Fibroblast of skin of abdomen (primary cell): ENCODE measurements around the gene GNG2. TPM values are rescaled to one million over a fixed set of nuclear protein-coding genes. Genes with fewer than 3 reads are reported as not detected.

Experiments used
- DNase-seq: peaks from one replicate; pipeline ENCODE4 v3.0.0-alpha.2; 2013
- polyA plus RNA-seq, 2 experiments: library from polyadenylated mRNA; unstranded; fragments of 120-200 nt; gene quantifications; one replicate each; pipeline ENCODE4 v1.2.1, GENCODE V29; 2013; ENCODE audit not compliant: insufficient read length in 2 of 2

Gene GNG2
- polyA plus RNA-seq (2013, experiment 1 of 2; ENCODE audit: insufficient read length), result 20.5 TPM
- 19.6 TPM for polyA plus RNA-seq (2013, experiment 2 of 2; ENCODE audit: insufficient read length)

DNA sequence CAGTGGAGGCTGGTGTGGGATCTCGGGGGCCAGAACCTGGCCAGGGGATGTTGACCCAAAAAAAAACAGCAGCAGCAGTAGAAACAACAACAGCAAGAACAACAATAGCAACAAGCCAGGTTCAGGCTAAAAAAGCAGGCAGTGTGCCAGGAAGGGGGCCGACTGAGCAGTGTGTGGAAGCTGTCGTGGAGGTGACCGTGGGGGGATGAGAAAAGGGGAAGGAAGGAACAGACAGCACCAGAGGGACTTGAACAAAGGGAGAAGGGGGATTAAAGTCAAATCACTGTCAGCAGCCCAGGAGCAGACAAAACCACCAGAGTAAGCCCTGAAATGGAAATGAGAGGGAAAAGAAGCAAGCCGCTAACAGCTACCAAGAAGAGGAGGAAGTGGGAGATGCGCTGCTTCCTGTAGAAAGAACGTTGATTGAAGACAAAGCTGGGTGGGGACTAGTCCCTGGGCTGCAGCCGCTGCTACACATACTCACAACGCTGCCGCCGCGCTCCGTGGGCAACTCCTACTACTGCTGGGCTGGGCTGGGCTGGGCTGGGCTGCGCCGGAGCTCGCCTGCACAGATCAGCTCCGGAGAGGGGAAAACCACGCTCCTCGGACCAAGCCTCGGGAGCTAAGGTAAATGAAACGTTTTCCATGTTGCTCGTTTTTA lies at the start of gene GNG2:
Gene GNG2, plus strand, starts transcription at position 449 of the 661 bp plus-strand sequence. CDS start 90,067 bp downstream, outside the sequence.
- DNase-seq, result peak; percentile 82

DNA sequence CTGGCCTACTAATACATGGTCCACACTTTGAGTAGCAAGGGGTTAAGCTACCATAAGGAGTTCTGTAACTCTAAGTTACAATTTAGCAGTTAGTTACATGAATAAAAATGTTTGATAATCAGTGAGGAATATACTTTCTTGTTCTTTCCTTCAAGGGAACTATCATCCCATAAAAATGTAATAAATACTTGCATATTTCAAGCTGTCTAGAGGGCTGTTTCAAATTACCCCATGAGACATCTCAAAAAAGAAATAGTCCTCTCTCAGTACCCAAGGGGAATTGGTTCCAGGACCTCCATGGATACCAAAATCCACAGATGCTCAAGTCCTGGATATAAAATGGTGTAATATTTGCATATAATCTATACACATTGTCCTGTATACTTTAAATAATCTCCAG lies 48.7 kb upstream of the GNG2 start:
- no peak for DNase-seq

DNA sequence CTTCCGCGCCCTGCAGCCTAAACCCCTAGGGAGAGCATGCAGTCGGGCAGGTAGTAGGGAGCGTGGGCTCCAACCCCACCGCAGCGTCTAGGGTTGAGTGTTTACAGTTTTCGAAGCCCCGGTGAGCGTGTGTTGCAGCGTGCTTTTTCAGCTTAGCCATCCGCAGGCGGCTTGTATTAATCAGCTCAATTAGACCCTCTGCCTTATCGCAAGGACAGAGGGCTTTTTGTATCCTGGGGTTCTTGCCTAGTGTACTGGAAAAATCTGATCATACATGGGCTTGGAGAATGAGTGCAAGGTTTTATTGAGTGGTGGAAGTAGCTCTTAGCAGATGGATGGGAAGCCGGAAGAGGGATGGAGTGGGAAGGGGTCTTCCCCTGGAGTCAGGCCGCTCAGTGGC lies 44.4 kb upstream of the GNG2 start:
- DNase-seq, result no peak

DNA sequence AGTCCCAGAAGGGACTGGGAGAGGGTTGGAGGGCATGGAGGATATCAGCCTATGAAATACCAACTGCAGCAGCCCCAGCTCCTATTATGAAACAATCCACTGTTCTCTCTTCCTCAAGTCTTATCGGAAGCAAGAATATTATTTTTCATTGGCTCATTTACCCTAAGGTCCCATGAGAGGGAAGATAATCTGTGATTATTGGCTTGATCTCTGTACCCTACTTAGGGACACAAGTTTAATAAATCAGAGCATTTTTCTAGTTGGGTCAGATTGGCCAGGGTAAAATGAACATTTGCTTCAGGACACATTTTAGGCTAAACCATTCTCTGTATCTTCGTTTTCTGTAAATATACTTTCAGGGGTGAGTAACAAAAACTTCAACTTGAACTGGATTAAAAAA lies 43.1 kb upstream of the GNG2 start:
- no peak for DNase-seq

DNA sequence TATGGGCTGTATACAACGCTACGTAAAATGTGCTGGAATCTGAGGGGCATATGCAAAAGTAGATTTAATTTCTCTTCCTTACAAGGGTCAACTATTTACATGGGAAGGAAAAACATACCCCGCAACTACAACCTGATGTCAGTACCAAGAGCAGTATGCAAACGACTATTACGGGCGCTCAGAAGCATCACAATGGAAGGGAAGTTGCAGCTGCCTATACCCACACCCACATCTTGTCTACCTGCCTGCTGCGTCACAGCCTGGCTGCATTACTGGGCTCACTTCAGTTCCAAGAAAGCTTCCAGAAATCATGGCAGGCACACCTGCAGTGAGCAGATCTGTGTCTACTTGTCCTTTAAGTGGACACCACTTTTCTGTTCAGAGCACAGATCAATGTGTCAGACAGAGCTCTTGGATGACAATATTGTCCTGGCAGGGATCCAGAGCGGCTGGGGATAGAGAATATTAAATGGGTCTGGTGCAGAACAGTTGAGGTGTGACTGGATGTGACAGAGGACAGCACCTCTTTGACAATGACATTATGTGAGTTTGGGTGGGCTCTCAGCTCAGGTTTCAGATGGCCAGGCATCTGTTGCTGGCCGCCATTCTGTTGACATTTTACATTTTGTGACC lies 41.5 kb upstream of the GNG2 start:
- DNase-seq, result no peak

DNA sequence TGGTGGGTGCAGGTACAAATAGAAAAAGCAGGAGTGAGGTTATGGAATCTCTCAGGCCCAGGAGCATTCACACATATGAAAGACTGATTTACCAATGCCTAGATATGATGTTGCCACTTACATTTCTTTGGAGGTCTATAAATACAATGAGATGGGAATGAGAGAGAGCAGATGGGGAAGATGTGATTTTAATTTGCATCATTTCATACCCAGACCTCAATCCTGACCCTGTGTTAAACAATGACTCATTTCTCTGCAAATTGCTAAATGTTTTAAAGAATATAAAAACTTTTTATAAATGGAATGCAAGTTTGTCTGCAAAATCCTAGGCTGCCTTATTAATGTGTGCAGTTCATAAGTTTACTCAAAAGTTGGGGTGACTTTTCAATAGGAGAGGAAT lies 38.6 kb upstream of the GNG2 start:
- peak; percentile 53 for DNase-seq

DNA sequence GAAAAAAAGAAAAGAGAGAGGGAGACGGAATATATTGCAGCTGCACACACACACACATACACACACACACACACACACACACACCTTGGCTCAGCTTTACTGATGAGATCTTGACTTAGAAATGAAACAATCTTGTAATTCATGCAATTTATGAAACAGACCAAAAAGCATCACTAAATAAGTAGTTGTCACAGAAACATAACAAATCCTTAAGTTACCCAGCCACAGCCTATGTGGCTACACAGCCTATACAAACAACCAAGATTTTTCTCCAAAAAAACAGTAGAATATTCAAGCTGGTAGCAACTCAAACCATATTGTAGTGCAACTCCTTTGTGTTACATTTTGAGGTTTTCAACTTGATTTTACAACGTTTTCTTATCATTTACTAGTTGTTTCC lies 37.9 kb upstream of the GNG2 start:
- no peak for DNase-seq

DNA sequence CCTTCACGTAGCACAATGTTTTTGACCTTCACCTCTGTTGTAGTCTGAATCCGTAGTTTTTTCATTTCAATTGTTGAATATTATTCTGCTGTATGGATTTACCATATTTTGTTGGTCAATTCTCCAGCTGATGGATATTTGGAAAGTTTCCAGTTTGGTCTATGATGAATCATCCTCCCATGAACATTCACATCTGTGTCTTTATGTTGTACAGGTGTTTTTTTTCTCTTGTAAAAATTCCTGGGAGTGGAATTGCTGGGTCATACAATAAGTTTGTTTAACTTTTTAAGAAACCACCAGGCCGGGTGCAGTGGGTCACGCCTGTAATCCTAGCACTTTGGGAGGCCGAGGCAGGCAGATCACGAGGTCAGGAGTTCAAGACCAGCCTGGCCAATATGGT lies 36.7 kb upstream of the GNG2 start:
- DNase-seq, result peak; percentile 22

DNA sequence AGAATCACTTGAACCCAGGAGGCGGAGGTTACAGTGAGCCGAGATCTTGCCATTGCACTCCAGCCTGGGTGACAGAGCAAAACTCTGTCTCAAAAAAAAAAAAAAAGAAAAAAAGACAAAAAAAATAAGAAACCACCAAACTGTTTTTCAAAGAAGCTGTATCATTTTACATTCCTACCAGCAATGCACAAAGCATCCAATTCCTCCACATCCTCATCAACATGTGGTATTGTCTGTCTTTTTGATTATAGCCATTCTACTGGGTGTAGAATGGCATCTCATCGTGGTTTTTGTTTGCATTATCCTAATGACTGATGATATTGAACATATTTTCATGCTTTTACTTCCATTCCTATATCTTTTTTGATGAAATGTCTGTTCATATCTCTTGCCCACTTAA lies 36.2 kb upstream of the GNG2 start:
- DNase-seq, result peak; percentile 28

DNA sequence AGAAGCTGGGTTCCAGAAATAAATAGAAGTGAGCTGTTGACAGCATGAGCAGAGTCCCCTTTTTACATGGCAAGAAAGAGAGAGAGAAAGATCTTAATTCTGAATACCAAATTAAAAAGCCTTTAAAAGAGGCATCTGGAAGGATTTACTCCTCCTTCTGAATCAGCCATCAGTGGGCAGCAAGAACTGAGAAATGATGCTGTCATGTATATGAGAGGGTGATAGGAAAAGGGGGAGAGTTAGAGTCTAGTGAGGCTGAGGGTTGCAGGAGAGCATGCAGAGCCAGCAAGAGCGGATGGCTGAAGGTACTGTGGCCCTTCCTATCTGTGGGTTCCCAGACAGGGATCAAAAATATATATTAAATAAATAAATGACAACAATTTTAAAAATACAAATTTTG lies 34.5 kb upstream of the GNG2 start:
- no peak for DNase-seq

DNA sequence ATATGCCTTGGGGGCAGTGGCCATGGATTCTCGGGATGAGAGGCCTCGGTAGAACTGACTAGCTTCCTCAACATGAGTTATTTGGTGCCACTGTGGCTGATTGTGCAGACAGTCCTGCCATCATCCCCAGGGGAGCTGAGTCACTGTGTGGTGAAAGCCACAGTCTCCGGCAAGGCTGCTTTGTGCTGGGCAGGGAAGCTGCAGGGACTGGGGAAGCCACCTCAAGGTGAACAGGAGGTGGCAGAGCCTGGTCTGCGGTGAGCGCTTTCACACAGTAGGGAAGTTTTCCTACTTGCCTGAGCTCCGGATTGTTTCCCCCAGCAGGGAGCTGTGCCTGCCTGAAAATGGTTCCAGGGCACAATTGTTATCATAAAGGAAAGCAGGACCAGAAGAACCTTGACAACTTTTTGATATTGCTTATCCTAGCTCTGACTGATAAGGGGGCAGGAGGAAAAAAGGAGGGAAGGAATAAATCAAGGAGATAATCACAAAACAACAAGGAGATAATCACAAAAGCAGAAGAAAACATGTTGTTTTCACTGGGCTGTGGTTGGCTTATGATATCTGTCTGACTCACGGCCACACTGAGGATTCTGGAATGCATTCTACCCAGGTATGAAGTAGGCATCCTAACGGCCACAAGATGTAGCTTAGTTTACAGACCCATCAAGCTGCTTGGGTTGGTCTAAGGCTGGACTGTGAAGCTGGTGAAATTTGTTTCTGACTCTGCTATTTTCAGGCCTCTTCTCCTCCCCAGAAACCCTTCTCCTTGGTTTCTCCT lies 32.2 kb upstream of the GNG2 start:
- peak; percentile 69 for DNase-seq

DNA sequence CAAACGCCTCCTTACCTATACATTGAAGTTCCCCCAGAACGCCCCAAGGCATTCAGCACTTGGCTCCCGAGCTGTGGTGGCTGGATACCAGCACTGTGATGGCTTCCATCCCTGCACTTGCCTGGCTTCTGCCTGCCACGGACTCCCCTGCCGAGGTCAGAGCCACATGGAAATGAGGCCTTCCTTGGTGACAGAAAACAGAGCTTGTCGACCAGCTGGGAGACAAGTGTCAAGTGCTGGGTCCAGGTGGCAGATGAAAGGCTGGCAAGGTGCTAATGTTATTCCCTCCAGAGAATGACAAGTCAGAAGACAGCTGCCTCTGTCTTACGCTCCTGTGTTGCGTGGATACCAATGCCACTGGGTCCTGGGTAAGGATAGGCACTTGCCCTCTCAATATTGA lies 26.2 kb upstream of the GNG2 start:
- DNase-seq, result no peak

DNA sequence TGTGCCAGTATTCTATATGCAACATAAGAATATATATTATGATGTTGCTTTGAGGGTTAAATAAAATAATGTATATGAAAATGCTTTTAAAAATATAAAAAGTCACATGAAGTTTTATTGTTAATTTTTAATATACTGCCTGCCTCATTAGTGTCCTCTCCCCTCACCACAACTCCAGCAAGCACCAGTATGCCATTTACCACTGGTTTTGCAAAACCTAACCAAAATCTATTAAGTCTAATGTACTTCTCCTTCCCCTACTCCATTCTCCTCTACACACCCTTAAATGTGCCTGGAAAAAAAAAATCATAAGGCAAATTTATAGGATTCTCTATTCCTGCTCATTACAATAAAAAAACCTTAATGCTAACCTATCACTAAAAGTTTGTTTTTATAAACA lies 24.0 kb upstream of the GNG2 start:
- DNase-seq, result no peak

DNA sequence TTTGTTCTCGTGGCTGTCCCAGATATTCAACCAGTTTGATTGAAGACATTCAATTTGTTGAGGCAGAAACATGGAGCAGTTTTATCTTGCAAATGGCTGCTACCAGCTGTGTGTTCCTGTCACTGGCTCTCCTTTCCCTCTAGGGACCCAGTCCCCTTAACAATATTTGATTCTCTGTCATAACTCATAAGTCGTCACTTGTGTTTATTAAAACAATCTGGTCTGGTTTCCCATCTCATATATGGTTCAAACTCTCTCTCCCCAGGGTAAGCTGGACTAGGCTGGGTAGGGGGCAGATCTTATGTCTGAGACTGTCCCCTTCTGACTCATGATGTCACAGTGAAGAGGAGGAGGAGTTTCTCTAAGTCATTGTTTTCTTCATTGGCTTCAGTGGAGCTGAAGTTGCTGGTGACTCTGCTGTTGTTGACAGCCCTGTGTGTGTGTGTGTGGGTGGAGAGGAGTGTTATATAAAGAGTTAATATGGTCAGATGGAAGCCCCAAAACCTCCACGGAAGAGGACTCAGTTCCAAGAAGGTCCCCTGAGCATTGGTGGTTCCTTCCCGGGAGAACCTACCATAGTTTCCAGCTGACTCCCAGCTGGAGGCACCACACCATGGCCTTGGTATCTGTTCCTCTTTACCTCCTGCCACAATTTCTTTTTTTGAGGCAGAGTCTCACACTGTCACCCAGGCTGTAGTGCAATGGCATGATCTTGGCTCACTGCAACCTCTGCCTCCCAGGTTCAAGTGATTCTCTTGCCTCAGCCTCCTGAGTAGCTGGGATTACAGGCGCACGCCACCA lies 16.1 kb upstream of the GNG2 start:
- DNase-seq, result no peak

DNA sequence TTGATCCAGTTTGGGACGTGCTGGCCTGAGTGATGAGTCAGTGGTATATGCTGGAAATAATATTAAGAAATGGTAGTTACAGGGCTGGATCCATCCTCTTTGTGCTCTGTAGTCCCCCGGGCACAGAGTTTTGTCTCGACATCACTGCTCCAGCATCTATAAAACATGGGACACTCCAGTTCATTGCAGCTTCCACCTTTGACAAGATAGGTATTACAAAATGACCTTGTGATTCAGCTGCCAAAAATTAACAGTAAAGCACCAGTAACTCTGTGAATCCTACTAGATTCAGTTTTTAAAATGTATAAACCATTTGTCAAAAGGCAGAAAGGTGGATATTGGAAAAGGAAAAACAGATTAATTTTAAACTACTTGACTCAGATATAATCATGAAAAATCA lies 14.6 kb upstream of the GNG2 start:
- DNase-seq, result peak; percentile 17

DNA sequence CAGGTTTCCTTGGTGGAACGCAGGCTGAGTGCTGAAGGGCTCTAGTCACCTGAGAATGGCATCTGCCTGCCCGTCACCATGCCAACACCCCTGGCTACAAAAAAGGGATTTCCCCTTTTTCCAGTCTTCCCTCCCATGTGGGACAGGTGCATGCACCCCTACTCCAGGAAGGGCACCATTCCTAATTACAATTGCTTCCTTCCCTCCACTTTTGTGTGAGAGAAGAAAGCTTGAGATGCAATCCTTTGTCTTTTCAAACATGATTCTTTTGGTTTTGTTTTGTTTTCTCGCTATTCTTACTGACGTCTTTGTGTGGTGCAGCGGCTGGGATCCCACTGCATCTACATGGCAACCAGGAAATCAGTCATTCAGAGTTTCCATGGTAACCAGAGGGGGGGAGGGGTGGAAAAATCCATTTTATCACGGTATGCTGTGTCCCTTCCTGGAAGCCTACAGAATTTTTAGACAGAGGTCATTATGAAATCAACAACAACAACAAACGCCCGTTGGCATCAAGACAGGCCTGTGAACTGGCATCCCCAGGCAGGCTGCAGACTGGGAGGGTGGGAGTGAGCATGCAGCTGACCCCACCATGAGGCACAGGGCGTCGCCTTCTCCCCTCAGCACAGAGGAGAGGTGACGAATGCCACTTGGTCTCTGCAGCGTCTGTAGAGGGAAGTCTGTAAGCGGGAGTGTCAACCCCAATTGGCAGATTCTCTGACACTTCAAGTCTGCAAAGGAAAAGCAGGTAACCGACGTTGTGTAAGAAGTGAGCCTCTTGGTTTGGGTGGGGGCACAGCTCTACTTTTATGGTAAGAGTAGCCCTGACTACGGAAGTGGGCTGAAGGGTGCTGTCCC lies 13.6 kb upstream of the GNG2 start:
- peak; percentile 45 for DNase-seq

DNA sequence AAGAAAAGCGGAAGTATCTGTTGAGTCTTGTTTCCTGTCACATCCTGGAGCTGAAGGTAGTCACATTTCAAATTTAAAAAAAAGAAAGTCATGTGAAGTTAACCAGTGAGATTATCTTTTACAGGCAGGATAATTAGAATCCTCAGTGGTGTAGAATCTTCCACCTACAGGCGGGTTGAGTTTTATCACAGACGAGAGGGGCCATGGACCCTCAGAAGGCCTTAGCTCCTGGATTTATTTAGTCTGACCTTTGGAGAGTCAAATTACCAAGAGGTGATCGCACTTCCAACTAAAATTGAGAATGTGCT lies 13.0 kb upstream of the GNG2 start:
- DNase-seq, result no peak

DNA sequence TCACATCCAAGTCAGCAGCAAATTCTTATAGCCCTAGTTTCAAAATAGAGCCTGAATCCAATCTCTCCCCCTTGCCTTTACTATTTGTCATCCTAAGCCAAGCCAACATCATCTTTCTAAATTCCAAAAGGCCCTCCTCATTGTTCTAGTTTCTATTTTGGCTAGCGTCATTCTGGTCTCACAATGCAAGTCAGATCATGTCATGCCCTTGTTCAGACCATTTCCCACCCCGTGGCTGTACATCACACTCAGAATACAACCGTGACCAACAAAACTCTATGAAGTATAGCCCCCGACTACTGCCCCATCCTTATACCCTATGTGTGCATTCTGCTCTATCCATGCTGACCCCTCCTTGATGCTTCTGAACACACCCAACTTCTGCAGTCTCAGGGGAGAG lies 12.3 kb upstream of the GNG2 start:
- no peak for DNase-seq

DNA sequence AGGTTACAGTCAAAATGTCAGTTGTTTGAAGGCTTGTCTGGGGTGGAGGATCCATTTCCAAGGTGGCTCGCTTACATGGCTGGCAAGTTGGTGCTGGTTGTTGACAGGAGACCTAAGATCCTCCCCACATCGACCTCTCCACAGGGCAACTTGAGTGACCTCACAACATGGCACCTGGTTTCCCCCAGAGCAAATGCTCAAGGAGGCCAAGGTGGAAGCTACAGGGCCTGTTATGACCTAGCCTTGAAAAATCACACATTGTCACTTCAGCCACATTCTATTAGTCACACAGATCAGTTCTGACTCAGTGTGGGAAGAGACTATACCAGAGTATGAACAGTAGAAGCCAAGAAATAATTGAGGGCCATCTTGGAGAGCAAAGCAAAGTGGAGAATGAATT lies 11.3 kb upstream of the GNG2 start:
- DNase-seq, result no peak

DNA sequence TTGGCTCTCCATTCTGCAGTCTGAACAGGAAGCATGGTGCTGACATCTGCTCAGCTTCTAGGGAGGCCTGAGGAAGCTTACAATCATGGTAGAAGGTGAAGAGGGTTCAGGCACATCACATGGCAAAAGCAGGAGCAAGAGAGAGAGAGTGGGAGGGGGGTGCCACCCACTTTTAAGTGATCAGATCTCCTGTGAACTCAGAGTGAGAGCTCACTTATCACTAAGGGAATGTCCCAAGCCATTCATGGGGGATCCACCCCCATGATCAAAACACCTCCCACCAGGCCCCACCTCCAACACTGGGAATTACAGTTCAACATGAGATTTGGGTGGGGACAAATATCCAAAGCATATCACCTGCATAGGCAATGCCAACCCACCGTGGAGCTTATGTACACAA lies 9.8 kb upstream of the GNG2 start:
- no peak for DNase-seq

DNA sequence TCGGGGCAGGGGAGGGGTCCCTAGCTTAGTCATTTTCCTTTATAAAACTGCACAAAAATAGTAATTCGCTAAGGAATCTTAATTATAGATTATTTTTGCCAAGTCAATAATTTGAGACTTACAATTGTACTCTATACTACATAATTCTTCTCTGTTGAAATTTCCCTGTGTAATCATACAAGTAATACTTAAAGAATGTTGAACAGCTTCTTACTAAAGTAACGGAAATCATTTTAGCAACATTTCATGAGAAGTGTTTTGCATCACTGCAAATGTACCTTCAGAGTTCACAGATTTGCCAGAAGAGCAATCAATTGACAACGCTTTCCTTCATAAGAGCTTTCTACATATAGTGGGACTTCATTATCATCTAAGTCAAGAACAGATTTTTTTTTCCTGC lies 7.9 kb upstream of the GNG2 start:
- peak; percentile 23 for DNase-seq

DNA sequence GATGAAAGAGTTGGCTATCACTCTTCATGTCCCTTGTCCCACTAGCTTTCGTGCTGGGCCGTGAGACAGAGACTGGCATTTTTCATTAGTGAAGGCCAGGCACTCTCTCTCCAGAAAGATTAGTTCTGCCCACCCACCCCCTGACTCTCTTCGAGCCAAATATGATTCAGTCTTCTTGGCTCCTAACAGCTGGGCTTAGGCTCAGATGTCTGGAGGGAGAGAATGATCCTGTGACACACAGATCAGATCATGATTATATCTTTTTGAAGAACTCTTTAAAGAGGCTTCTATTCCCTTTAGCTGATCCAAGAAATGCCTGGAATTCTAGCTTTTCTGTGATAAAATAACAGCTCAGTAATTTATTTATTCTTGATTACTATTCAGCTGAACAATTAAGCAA lies 5.2 kb upstream of the GNG2 start:
- peak; percentile 64 for DNase-seq
